Activated T-helper 2 cell treated with anti-CD3 and anti-CD28 coated beads, Interferon-gamma antibody, Interleukin-2, Interleukin-4, amounts not matched to agents 10 μg/mL and 5 μg/mL and 100 μg/mL, durations not matched to agents 14 hours and 24 hours and 36 hours (primary cell): ENCODE data around the gene HSPA12B. TPM values are rescaled to one million over a fixed set of nuclear protein-coding genes. Genes with fewer than 3 reads are reported as not detected.
"Not testable (repeated sequence)": the region's sequence is repeated elsewhere in the genome, so short reads cannot be mapped to it uniquely, and the experiment has no call there.

ENCODE experiments used
- DNase-seq: peaks from one replicate; pipeline ENCODE4 v3.0.0; 2021; ENCODE audit warnings: low spot score
- H3K27ac Mint-ChIP-seq: one replicate; pipeline ENCODE4 v1.8.0; 2021; ENCODE audit warnings: mixed read lengths
- H3K27me3 Mint-ChIP-seq: one replicate; pipeline ENCODE4 v1.8.0; 2021; ENCODE audit warnings: low read depth, mixed read lengths
- H3K36me3 Mint-ChIP-seq: one replicate; pipeline ENCODE4 v1.8.0; 2021; ENCODE audit warnings: low read depth, mixed read lengths
- H3K4me1 Mint-ChIP-seq: one replicate; pipeline ENCODE4 v1.8.0; 2021; ENCODE audit warnings: low read depth, mixed read lengths
- H3K4me3 Mint-ChIP-seq: one replicate; pipeline ENCODE4 v1.8.0; 2021; ENCODE audit warnings: low read depth, mild to moderate bottlenecking, moderate library complexity, mixed read lengths
- H3K9me3 Mint-ChIP-seq: one replicate; pipeline ENCODE4 v1.8.0; 2021; ENCODE audit warnings: mixed read lengths
- intact Hi-C: fragments of 100-400 bp; cut with micrococcal nuclease; formaldehyde crosslinking; loops from one replicate; pipeline ENCODE4 v1.15.1; 2023
- total RNA-seq: library from RNA; stranded (reverse); gene quantifications from 2 replicates; pipeline ENCODE4 v1.2.3, GENCODE V29; 2022

HSPA12B gene
- total RNA-seq, 1 donor from 2014 or later: 0.05 TPM

DNA sequence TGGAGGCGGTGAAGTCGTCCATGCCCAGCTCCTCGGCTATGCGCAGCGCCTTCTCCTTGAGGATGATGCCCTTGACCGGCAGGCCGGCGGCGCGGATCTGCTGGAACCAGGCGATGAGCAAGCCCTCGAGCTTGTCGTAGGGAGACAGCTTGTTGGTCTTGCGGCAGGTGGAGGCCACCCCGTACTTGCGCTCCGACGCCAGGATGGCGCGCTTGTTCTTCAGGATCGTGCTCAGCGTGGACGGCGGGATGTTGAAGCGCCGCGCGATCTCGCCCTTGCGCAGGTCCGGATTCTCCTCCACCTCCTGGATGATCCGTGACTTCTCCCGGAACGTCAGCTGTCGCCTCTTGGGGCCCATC, 53.6 kb downstream of the HSPA12B start:
- H3K27ac Mint-ChIP-seq: no peak overlapping the region

DNA sequence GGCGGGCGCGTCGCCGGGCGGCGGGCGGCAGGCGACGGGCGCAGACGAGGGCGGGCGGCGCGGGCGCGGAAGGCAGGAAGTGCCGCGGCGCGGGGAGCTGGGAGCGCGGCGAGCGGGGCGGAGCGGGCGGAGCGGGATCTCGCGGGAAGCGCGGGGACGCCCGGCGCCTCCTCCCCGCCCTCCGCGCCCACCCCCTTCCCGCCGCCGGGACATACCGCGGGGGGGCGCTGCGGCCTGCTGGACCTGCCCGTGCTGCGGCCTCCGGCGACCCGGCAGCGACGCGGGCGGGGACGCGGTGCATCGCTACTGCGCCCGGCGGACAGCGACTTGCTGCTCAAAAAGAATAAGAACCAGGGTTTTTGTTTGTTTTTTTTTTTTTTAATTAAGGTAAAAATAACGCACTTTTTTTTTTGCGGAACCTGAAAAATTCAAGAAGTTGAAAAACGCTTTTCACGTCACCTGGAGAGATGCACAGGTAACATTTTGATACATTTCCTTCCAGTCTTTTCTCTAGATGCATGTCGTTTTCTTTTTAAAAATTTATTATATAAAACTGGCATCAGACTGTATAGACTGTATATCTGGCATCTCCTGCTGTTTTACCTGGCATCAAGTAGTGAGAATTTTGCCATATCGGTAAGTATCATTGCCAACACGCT, 54.3 kb downstream of the HSPA12B start, which contains the start of gene CENPB:
Gene CENPB (minus strand): TSS at position 76 of the 659 bp plus-strand sequence. CDS start 257 bp downstream, outside the sequence.
- intact Hi-C loops: loop anchor here (1.0 to 2.0 kb wide), 5 partner anchors 10 to 68 kb away; partner anchors contain the start of genes AP5S1, CDC25B and MAVS
- peak within 1 kb of the TSS; percentile 83 for H3K4me3 Mint-ChIP-seq
- H3K36me3 Mint-ChIP-seq: peaks cover 16% of the 10 kb centered on the region
- H3K27me3 Mint-ChIP-seq: no peaks in the 10 kb centered on the region
- H3K4me1 Mint-ChIP-seq: peaks cover 32% of the 10 kb centered on the region
- peak; percentile 88 for DNase-seq
- H3K27ac Mint-ChIP-seq: peak within 1 kb of the TSS; percentile 8
- H3K9me3 Mint-ChIP-seq: no peaks in the 10 kb centered on the region

More for the DNA sequence above, 53.6 kb downstream of the HSPA12B start:
- Mint-ChIP-seq H3K4me3 (peak overlapping the region; percentile 83), H3K9me3 (no peaks in the 10 kb centered on the region), H3K27me3 (no peaks in the 10 kb centered on the region), H3K4me1 (peaks cover 38% of the 10 kb centered on the region), H3K36me3 (peaks cover 16% of the 10 kb centered on the region)
- DNase-seq: no peak
- intact Hi-C loops: loop anchor here (1.0 to 2.0 kb wide), 5 partner anchors 10 to 69 kb away; partner anchors contain the start of genes AP5S1, CDC25B and MAVS

DNA sequence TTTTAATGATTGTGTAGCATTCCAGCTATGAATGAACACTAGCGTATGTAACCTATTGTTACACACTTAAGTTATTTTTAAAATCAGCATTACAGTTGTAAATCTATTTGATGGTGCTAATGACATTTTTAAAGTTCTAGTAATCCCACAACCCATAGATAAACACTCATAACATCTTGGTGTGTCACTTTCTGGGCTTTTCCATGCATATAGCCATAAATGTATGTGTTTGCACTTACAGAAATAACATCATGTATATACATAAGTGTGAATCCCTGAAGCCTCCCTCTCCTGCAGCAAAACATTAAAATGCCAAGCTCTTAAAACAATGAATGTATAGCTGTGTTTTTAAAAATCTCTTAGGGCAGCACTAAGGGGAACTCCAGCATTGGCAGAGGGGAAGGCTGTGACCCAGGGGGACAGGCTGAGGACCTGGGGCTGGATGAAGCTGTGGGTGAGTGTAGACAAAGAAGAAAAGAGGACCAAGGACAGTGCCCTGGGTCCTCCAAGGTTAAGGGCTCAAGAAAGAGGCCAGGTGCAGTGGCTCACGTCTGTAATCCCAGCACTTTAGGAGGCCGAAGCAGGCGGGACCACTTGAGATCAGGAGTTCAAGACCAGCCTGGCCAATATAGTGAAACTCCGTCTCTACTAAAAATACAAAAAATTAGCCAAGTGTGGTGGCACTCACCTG, 55.0 kb downstream of the HSPA12B start:
- no peaks in the 10 kb centered on the region for H3K9me3 Mint-ChIP-seq
- no peak for DNase-seq
- intact Hi-C loops: loop anchor here (2.0 kb wide), 3 partner anchors 23 to 67 kb away; partner anchors contain the start of gene MAVS
- no peaks in the 10 kb centered on the region for H3K27me3 Mint-ChIP-seq
- H3K4me1 Mint-ChIP-seq: peaks cover 31% of the 10 kb centered on the region
- H3K36me3 Mint-ChIP-seq: peaks cover 16% of the 10 kb centered on the region
- peak overlapping the region; percentile 8 for H3K27ac Mint-ChIP-seq
- peak overlapping the region; percentile 70 for H3K4me3 Mint-ChIP-seq

DNA sequence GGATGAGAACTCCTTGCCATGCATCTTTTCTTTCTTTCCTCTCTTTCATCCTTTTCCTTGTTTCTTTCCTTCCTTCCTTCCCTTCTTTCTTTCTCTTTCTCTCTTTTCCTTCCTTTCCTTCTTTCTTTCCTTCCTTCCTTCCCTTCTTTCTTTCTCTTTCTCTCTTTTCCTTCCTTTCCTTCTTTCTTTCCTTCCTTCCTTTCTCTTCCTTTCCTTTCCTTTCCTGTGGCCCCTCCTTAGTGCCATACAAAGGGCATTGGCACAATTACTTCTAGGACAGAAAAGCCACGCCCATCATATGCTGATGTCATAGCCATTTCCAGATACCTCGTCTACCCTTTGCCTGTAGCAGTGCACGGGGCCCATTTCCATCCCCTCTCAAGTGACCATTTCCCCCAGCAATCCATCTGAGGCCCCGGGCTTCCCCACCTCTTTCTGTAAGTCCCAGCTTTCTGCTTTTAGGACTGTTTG, 56.2 kb downstream of the HSPA12B start:
- H3K27me3 Mint-ChIP-seq: no peaks in the 10 kb centered on the region
- peaks cover 26% of the 10 kb centered on the region for H3K4me1 Mint-ChIP-seq
- DNase-seq: no peak
- no peaks in the 10 kb centered on the region for H3K9me3 Mint-ChIP-seq
- intact Hi-C loops: no loop called here
- H3K36me3 Mint-ChIP-seq: peaks cover 11% of the 10 kb centered on the region
- H3K27ac Mint-ChIP-seq: peak overlapping the region; percentile 13
- peak overlapping the region; percentile 67 for H3K4me3 Mint-ChIP-seq

DNA sequence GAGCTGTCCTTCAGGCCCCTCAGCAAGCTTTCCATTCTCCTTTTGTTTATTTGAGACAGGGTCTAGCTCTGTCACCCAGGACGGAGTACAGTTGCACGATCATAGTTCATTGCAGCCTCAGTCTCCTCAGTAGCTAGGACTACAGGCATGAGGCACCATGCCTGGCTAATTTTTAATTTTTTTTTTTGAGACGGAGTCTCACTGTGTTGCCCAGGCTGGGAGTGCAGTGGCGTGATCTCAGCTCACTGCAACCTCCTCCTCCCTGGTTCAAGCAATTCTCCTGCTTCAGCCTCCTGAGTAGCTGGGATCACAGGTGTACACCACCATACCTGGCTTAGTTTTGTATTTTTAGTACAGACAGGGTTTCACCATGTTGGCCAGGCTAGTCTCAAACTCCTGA, 56.7 kb downstream of the HSPA12B start:
- H3K27ac Mint-ChIP-seq, H3K36me3 Mint-ChIP-seq, H3K9me3 Mint-ChIP-seq, intact Hi-C loops, H3K27me3 Mint-ChIP-seq, DNase-seq, H3K4me3 Mint-ChIP-seq: not testable (repeated sequence)
- peaks cover 26% of the 10 kb centered on the region for H3K4me1 Mint-ChIP-seq

DNA sequence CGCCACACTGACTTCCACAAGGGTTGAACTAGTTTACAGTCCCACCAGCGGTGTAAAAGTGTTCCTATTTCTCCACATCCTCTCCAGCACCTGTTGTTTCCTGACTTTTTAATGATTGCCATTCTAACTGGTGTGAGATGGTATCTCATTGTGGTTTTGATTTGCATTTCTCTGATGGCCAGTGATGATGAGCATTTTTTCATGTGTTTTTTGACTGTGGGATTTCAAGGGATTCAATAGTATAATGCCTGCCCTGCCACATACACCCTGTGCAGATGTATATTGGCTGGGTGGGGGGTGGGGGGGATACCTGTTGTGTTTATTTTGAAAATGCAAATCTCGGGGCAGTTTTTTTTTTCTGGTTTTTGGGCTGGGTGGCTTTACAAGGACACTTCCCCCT, 61.7 kb downstream of the HSPA12B start:
- Mint-ChIP-seq H3K36me3 (peaks cover 26% of the 10 kb centered on the region), H3K4me1 (peaks cover 30% of the 10 kb centered on the region)
- H3K27me3 Mint-ChIP-seq, DNase-seq, intact Hi-C loops, H3K4me3 Mint-ChIP-seq, H3K27ac Mint-ChIP-seq, H3K9me3 Mint-ChIP-seq: not testable (repeated sequence)

DNA sequence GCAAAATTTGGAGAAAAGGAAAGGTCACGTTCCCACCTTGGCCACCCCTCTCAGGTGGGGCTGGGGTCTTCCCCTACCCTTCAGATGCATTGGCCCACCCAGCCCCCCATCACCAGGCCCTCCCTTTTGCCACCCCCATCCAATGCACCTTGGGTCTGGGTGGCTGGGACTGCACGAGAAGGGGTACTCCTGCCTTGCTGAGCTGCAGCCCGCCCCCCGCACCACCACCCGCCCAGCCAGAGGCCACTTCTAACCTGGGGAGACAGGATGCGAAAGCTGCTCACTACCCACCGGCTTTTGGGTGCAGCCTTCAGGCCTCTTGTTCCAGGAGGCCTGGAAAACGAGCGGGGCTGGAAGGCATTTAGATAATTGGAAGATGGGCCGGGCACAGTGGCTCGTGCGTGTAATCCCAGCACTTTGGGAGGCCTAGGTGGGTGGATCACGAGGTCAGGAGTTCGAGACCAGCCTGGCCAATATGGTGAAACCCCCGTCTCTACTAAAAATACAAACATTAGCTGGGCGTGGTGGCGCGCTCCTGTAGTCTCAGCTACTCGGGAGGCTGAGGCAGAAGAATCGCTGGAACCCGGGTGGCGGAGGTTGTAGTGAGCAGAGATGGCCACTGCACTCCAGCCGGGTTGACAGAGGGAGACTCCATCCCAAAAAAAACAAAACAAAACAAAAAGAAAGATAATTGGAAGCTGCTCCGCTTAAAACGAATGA, 62.4 kb downstream of the HSPA12B start:
- DNase-seq: no peak
- peak overlapping the region; percentile 90 for H3K4me3 Mint-ChIP-seq
- H3K36me3 Mint-ChIP-seq: peaks cover 32% of the 10 kb centered on the region
- H3K27me3 Mint-ChIP-seq: no peaks in the 10 kb centered on the region
- H3K27ac Mint-ChIP-seq: peak overlapping the region; percentile 98
- H3K4me1 Mint-ChIP-seq: peaks cover 36% of the 10 kb centered on the region
- intact Hi-C loops: loop anchor here (1.0 kb wide), 1 partner anchor 16 kb away; no protein-coding TSS in a partner anchor
- no peaks in the 10 kb centered on the region for H3K9me3 Mint-ChIP-seq

DNA sequence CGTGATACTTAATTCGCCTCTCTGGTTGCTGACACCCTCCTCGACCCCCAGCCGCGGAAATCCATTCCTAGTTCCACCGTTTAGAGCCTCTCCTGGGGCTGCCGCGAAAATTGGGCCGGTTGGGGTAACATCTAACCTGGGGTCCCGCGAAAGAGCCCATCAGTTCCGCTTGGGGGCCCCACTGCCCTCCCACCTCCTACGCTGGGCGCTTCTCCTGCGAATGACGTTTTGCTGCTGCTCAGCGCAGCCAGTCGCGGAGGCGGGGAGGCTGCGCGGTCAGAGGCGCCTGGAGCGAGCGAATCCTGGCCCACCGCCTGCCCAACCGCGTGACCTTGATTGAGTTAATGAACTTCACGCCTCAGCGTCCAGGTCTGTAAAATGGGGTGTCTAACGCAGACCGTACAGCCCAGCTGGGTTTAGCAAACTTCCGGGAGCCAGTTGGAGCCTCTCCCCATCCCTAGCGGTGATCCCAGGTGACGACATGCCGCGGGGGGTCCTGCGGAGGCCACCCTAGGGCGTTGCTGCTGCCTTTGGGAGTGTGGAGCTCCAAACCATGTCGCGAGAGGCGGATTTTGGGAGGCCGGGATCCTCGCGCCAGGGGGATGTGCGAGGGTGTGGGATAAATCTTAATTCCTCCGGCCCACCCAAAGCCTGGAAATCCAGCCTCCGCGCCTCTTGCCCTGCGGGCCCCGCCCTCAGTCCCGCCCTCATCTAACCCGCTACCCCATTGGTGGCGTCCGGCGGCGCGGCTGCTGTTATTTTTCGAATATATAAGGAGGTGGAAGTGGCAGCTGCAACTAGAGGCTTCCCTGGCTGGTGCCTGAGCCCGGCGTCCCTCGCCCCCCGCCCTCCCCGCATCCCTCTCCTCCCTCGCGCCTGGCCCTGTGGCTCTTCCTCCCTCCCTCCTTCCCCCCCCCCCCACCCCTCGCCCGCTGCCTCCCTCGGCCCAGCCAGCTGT, 63.3 kb downstream of the HSPA12B start, which contains the start of gene CDC25B:
Gene CDC25B (plus strand): TSS at position 800 of the 958 bp plus-strand sequence. CDS start 222 bp downstream, outside the sequence.
- Mint-ChIP-seq H3K36me3 (peaks cover 42% of the 10 kb centered on the region), H3K4me3 (peak within 1 kb of the TSS; percentile 99), H3K27ac (peak within 1 kb of the TSS; percentile 98), H3K9me3 (no peaks in the 10 kb centered on the region), H3K4me1 (peaks cover 44% of the 10 kb centered on the region), H3K27me3 (no peaks in the 10 kb centered on the region)
- intact Hi-C loops: loop anchor here (1.0 kb wide), 3 partner anchors 9 to 25 kb away; partner anchors contain the start of genes AP5S1 and CENPB
- DNase-seq: peak; percentile 85

DNA sequence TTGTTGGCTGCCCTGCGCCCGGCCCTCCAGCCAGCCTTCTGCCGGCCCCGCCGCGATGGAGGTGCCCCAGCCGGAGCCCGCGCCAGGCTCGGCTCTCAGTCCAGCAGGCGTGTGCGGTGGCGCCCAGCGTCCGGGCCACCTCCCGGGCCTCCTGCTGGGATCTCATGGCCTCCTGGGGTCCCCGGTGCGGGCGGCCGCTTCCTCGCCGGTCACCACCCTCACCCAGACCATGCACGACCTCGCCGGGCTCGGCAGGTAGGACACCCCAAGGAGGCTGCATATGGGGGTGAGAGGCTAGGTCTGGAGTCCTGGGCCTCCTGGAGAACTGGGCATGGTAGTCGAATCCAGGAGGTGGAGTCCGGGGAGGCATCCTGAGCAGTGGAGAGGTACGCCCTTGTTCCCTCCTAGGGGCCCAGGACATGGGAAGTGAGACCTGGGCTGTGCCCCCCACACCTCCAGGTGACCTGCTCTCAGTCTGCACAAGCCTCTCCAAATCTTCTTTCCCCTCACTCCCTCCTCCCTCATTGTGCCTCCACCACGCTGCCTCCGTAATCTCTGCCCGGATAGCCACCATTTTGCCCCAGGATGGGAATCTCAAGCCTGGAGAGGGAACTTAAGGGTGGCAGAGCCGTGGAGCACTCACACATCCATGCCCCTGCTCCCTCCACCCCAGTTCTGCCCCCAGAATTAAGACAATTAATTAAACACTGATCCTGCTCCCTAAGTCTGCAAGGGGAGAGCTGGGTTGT, 64.2 kb downstream of the HSPA12B start:
- Mint-ChIP-seq H3K4me3 (peak overlapping the region; percentile 99), H3K27ac (peak overlapping the region; percentile 95), H3K9me3 (no peaks in the 10 kb centered on the region), H3K4me1 (peaks cover 47% of the 10 kb centered on the region), H3K36me3 (peaks cover 50% of the 10 kb centered on the region), H3K27me3 (no peaks in the 10 kb centered on the region)
- no peak for DNase-seq
- intact Hi-C loops: loop anchor here (1.0 kb wide), 2 partner anchors 10 to 24 kb away; partner anchors contain the start of genes AP5S1 and CENPB

DNA sequence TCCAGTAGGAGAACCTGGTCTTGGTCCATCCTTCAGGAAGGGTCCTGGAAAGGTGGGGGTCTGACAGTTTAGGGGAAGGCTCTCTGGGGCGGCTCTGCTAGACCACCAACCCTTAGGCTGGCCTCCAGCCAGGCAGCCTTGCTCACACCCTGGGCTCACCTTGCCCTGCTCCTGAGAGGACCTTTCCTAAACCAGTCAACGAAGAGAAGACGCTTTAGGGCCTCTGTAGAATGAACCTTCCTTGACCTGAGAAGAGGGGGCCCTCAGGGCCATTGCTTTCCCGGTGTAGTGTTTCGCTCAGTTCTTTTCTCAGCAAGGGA, 64.7 kb downstream of the HSPA12B start:
- Mint-ChIP-seq H3K9me3 (no peaks in the 10 kb centered on the region), H3K27ac (peak overlapping the region; percentile 95), H3K4me3 (peak overlapping the region; percentile 99), H3K36me3 (peaks cover 54% of the 10 kb centered on the region), H3K27me3 (no peaks in the 10 kb centered on the region), H3K4me1 (peaks cover 47% of the 10 kb centered on the region)
- intact Hi-C loops: no loop called here
- DNase-seq: no peak
